ENCODE results near the gene PRR12. TPM values are rescaled to one million over a fixed set of nuclear protein-coding genes. Genes with fewer than 3 reads are reported as not detected.

Gene PRR12
- total and polyA plus RNA-seq, 4 experiments from 2014 or later, result 1.2 to 65.1 (median 64.6) TPM; not detected in 1

GRCh38 chr19:49646586-49646985 is 55.6 kb downstream of the PRR12 start:
- H3K27me3 Mint-ChIP-seq, result no peaks in the 10 kb centered on the region
- CTCF ChIA-PET (ENCODE audit: partially characterized antibody), result no interaction called here
- peak overlapping the region in 4 of 7 donors; percentile 54 to 68 (median 56) for H3K27ac Mint-ChIP-seq
- Histone ChIP-seq H3K9me3 (ENCODE audit: control insufficient read depth in 1 of 2, low read length in 2 of 2) (no peaks in the 10 kb centered on the region), H3K4me3 (ENCODE audit: low read length in 2 of 2) (no peak overlapping the region), H3K4me1 (ENCODE audit: insufficient read depth, low read length) (peaks cover 31% of the 10 kb centered on the region), H3K27me3 (ENCODE audit: insufficient read depth, low read length) (no peaks in the 10 kb centered on the region), H3K27ac (ENCODE audit: low read depth, low read length) (no peak overlapping the region), H3K36me3 (ENCODE audit: insufficient read depth, low read length) (peaks cover 31% of the 10 kb centered on the region)
- peaks cover 25 to 47% (median 27%) of the 10 kb centered on the region in 4 donors for H3K4me1 Mint-ChIP-seq
- peaks cover 7 to 48% of the 10 kb centered on the region in 2 donors for H3K36me3 Mint-ChIP-seq
- POLR2A ChIA-PET (ENCODE audit: partially characterized antibody), result interaction anchor here (1.6 kb wide), 1 partner anchor 17 kb away, joined by 7 read pairs; no protein-coding TSS in a partner anchor
- peak overlapping the region in 1 of 8 donors; percentile 15 for H3K4me3 Mint-ChIP-seq
- no peaks in the 10 kb centered on the region for H3K9me3 Mint-ChIP-seq
- DNase-seq, result no peak
- intact Hi-C loops (cut with micrococcal nuclease), result no loop called here

- Histone ChIP-seq H3K9me3 (ENCODE audit: control insufficient read depth in 1 of 2, low read length in 2 of 2) (no peaks in the 10 kb centered on the region), H3K4me1 (ENCODE audit: insufficient read depth, low read length) (no peaks in the 10 kb centered on the region), H3K27me3 (ENCODE audit: insufficient read depth, low read length) (no peaks in the 10 kb centered on the region), H3K4me3 (ENCODE audit: low read length in 2 of 2) (no peak overlapping the region), H3K27ac (ENCODE audit: low read depth, low read length) (no peak overlapping the region), H3K36me3 (ENCODE audit: insufficient read depth, low read length) (peaks cover 50% of the 10 kb centered on the region)
- peak in 1 of 5 donors; percentile 24 for DNase-seq
- intact Hi-C loops (cut with micrococcal nuclease), result no loop called here
- ChIA-PET POLR2A (ENCODE audit: partially characterized antibody) (no interaction called here), CTCF (ENCODE audit: partially characterized antibody) (no interaction called here)
- Mint-ChIP-seq H3K27me3 (no peaks in the 10 kb centered on the region), H3K4me3 (no peak overlapping the region), H3K27ac (peak overlapping the region in 1 of 7 donors; percentile 27), H3K9me3 (no peaks in the 10 kb centered on the region), H3K4me1 (peaks cover 0 to 10% (median 6%) of the 10 kb centered on the region in 4 donors), H3K36me3 (peaks cover 13 to 46% of the 10 kb centered on the region in 2 donors)
These were observed 60.2 kb downstream of the PRR12 start for GRCh38 chr19:49651029-49651819.

GRCh38 chr19:49651820-49652550 is 61.0 kb downstream of the PRR12 start:
- Mint-ChIP-seq H3K27ac (no peak overlapping the region), H3K27me3 (no peaks in the 10 kb centered on the region), H3K4me1 (peaks cover 0 to 6% (median 2%) of the 10 kb centered on the region in 4 donors), H3K36me3 (peaks cover 13 to 46% of the 10 kb centered on the region in 2 donors), H3K4me3 (no peak overlapping the region), H3K9me3 (no peaks in the 10 kb centered on the region)
- Histone ChIP-seq H3K27me3 (ENCODE audit: insufficient read depth, low read length) (no peaks in the 10 kb centered on the region), H3K9me3 (ENCODE audit: control insufficient read depth in 1 of 2, low read length in 2 of 2) (no peaks in the 10 kb centered on the region), H3K27ac (ENCODE audit: low read depth, low read length) (no peak overlapping the region), H3K4me1 (ENCODE audit: insufficient read depth, low read length) (no peaks in the 10 kb centered on the region), H3K4me3 (ENCODE audit: low read length in 2 of 2) (no peak overlapping the region), H3K36me3 (ENCODE audit: insufficient read depth, low read length) (peaks cover 50% of the 10 kb centered on the region)
- ChIA-PET CTCF (ENCODE audit: partially characterized antibody) (no interaction called here), POLR2A (ENCODE audit: partially characterized antibody) (interaction anchor here (5.5 kb wide), 1 partner anchor 13 kb away, joined by 30 read pairs; the partner anchor contains the start of genes BCL2L12 and IRF3)
- intact Hi-C loops (cut with micrococcal nuclease), result no loop called here
- peak in 1 of 5 donors; percentile 8 for DNase-seq

GRCh38 chr19:49652551-49653465 is 61.8 kb downstream of the PRR12 start:
- Histone ChIP-seq H3K36me3 (ENCODE audit: insufficient read depth, low read length) (peaks cover 52% of the 10 kb centered on the region), H3K27ac (ENCODE audit: low read depth, low read length) (no peak overlapping the region), H3K4me3 (ENCODE audit: low read length in 2 of 2) (no peak overlapping the region), H3K27me3 (ENCODE audit: insufficient read depth, low read length) (no peaks in the 10 kb centered on the region), H3K9me3 (ENCODE audit: control insufficient read depth in 1 of 2, low read length in 2 of 2) (no peaks in the 10 kb centered on the region), H3K4me1 (ENCODE audit: insufficient read depth, low read length) (no peaks in the 10 kb centered on the region)
- Mint-ChIP-seq H3K27ac (peak overlapping the region in 1 of 7 donors; percentile 51), H3K4me3 (no peak overlapping the region), H3K4me1 (peaks cover 0 to 9% (median under 1%) of the 10 kb centered on the region in 4 donors), H3K9me3 (no peaks in the 10 kb centered on the region), H3K27me3 (no peaks in the 10 kb centered on the region), H3K36me3 (peaks cover 13 to 43% of the 10 kb centered on the region in 2 donors)
- ChIA-PET CTCF (ENCODE audit: partially characterized antibody) (interaction anchor here (0.9 kb wide), 1 partner anchor 20 kb away, joined by 4 read pairs; no protein-coding TSS in a partner anchor), POLR2A (ENCODE audit: partially characterized antibody) (interaction anchor here (5.5 kb wide), 1 partner anchor 12 kb away, joined by 30 read pairs; the partner anchor contains the start of genes BCL2L12 and IRF3)
- peak in 1 of 5 donors; percentile 39 for DNase-seq
- intact Hi-C loops (cut with micrococcal nuclease), result no loop called here

- ChIA-PET CTCF (ENCODE audit: partially characterized antibody) (interaction anchor here (0.9 kb wide), 1 partner anchor 19 kb away, joined by 4 read pairs; no protein-coding TSS in a partner anchor), POLR2A (ENCODE audit: partially characterized antibody) (interaction anchor here (5.5 kb wide), 1 partner anchor 11 kb away, joined by 30 read pairs; the partner anchor contains the start of genes BCL2L12 and IRF3)
- no peaks in the 10 kb centered on the region for H3K4me1 ChIP-seq (ENCODE audit: insufficient read depth, low read length)
- intact Hi-C loops (cut with micrococcal nuclease), result no loop called here
- no peak overlapping the region for H3K27ac ChIP-seq (ENCODE audit: low read depth, low read length)
- H3K9me3 Mint-ChIP-seq, result no peaks in the 10 kb centered on the region
- H3K27ac Mint-ChIP-seq, result peak overlapping the region in 1 of 7 donors; percentile 40
- H3K9me3 ChIP-seq (ENCODE audit: control insufficient read depth in 1 of 2, low read length in 2 of 2), result no peaks in the 10 kb centered on the region
- H3K36me3 ChIP-seq (ENCODE audit: insufficient read depth, low read length), result peaks cover 55% of the 10 kb centered on the region
- H3K4me3 Mint-ChIP-seq, result no peak overlapping the region
- no peak overlapping the region for H3K4me3 ChIP-seq (ENCODE audit: low read length in 2 of 2)
- H3K36me3 Mint-ChIP-seq, result peaks cover 13 to 42% of the 10 kb centered on the region in 2 donors
- no peak for DNase-seq
- H3K4me1 Mint-ChIP-seq, result peaks cover 0 to 9% (median under 1%) of the 10 kb centered on the region in 4 donors
- no peaks in the 10 kb centered on the region for H3K27me3 Mint-ChIP-seq
- H3K27me3 ChIP-seq (ENCODE audit: insufficient read depth, low read length), result no peaks in the 10 kb centered on the region
These were observed 62.5 kb downstream of the PRR12 start for GRCh38 chr19:49653466-49653806.

GRCh38 chr19:49654581-49654980 is 63.6 kb downstream of the PRR12 start:
- CTCF ChIA-PET (ENCODE audit: partially characterized antibody), result interaction anchor here (1.5 to 2.8 kb wide), 2 partner anchors 11 to 18 kb away, joined by 5 to 7 read pairs; no protein-coding TSS in a partner anchor
- Histone ChIP-seq H3K36me3 (ENCODE audit: insufficient read depth, low read length) (peaks cover 67% of the 10 kb centered on the region), H3K27ac (ENCODE audit: low read depth, low read length) (no peak overlapping the region), H3K4me1 (ENCODE audit: insufficient read depth, low read length) (peaks cover 6% of the 10 kb centered on the region), H3K27me3 (ENCODE audit: insufficient read depth, low read length) (no peaks in the 10 kb centered on the region), H3K4me3 (ENCODE audit: low read length in 2 of 2) (no peak overlapping the region), H3K9me3 (ENCODE audit: control insufficient read depth in 1 of 2, low read length in 2 of 2) (no peaks in the 10 kb centered on the region)
- intact Hi-C loops (cut with micrococcal nuclease), result no loop called here
- DNase-seq, result peak in 1 of 5 donors; percentile 25
- H3K4me1 Mint-ChIP-seq, result peaks cover 2 to 6% (median 3%) of the 10 kb centered on the region in 4 donors
- H3K4me3 Mint-ChIP-seq, result no peak overlapping the region
- H3K9me3 Mint-ChIP-seq, result no peaks in the 10 kb centered on the region
- no peaks in the 10 kb centered on the region for H3K27me3 Mint-ChIP-seq
- peaks cover 9 to 47% of the 10 kb centered on the region in 2 donors for H3K36me3 Mint-ChIP-seq
- POLR2A ChIA-PET (ENCODE audit: partially characterized antibody), result interaction anchor here (1.1 to 5.5 kb wide), 2 partner anchors 10 to 11 kb away, joined by 3 to 30 read pairs; partner anchors contain the start of genes BCL2L12 and IRF3
- H3K27ac Mint-ChIP-seq, result peak overlapping the region in 3 of 7 donors; percentile 37 to 75 (median 42)

Data from CD4-positive, alpha-beta memory T cell (primary cell).